ENCODE data around the gene CYP19A1. TPM values are rescaled to one million over a fixed set of nuclear protein-coding genes. Genes with fewer than 3 reads are reported as not detected.

The CYP19A1 gene
- total RNA-seq, 1 experiment from 2014 or later = not detected

GRCh38 chr15:51171634-51171932 lies 166.8 kb downstream of the CYP19A1 start:
- Histone ChIP-seq H3K4me2 (ENCODE audit: low read length) (no peak overlapping the region), H3K27me3 (ENCODE audit: insufficient read depth, low read length) (no peaks in the 10 kb centered on the region), H3K36me3 (ENCODE audit: control insufficient read depth in 1 of 2, insufficient read depth in 2 of 2, low read length in 2 of 2) (no peaks in the 10 kb centered on the region), H2AFZ (ENCODE audit: low read depth, low read length, poor library complexity, severe bottlenecking) (no peak overlapping the region), H3K4me1 (ENCODE audit: control insufficient read depth in 1 of 2, insufficient read depth in 2 of 2, low read length in 2 of 2) (no peaks in the 10 kb centered on the region), H4K20me1 (ENCODE audit: insufficient read depth) (no peaks in the 10 kb centered on the region), H3K9me2 (ENCODE audit: insufficient read depth) (no peaks in the 10 kb centered on the region), H3K4me3 (replicated peaks in 1 of 2; ENCODE audit: low read depth in 1 of 2, low read length in 2 of 2) (no peak overlapping the region), H3K27ac (ENCODE audit: low read depth, low read length) (no peak overlapping the region), H3K9me3 (ENCODE audit: control insufficient read depth in 1 of 2, insufficient read depth in 1 of 2, low read depth in 1 of 2, low read length in 2 of 2) (no peaks in the 10 kb centered on the region), H3K79me2 (ENCODE audit: insufficient read depth, low read length) (no peaks in the 10 kb centered on the region), H3K9ac (ENCODE audit: low read length) (no peak overlapping the region)
- intact Hi-C loops (cut with micrococcal nuclease) = no loop called here
- CTCF ChIA-PET = interaction anchor here (0.6 to 2.9 kb wide), 2 partner anchors 9 to 110 kb away, joined by 3 to 23 read pairs; no protein-coding TSS in a partner anchor
- TF ChIP-seq ZBTB33 (IDR thresholded peaks at IDR 0.05; ENCODE audit: extremely low read depth, insufficient replicate concordance, low read length) (no peak), CTCF (IDR thresholded peaks at IDR 0.05 in 2 of 3, conservative IDR thresholded peaks at IDR 0.05 in 1 of 3; ENCODE audit: borderline replicate concordance in 1 of 3, insufficient read depth in 1 of 3, low read depth in 2 of 3, low read length in 2 of 3) (no peak), POLR2AphosphoS5 (IDR thresholded peaks at IDR 0.05; ENCODE audit: low read depth, low read length) (no peak), ZNF274 (IDR thresholded peaks at IDR 0.05; ENCODE audit: low read depth, low read length) (no peak), EZH2 (IDR thresholded peaks at IDR 0.05) (no peak), POLR2A (IDR thresholded peaks at IDR 0.05; ENCODE audit: borderline replicate concordance, extremely low read depth, insufficient read depth, insufficient read length) (no peak), ATF3 (IDR thresholded peaks at IDR 0.05) (no peak), FOSL1 (IDR thresholded peaks at IDR 0.05; ENCODE audit: low read depth) (no peak), EZH2phosphoT487 (IDR thresholded peaks at IDR 0.05; ENCODE audit: borderline replicate concordance) (no peak), RAD21 (IDR thresholded peaks at IDR 0.05; ENCODE audit: low read depth) (no peak), SRF (IDR thresholded peaks at IDR 0.05; ENCODE audit: low read depth) (no peak), JUND (IDR thresholded peaks at IDR 0.05) (no peak), ELF1 (IDR thresholded peaks at IDR 0.05; ENCODE audit: borderline replicate concordance, low read depth) (no peak), REST (IDR thresholded peaks at IDR 0.05; ENCODE audit: low read depth) (no peak)
- DNase-seq (ENCODE audit: low read depth, low spot score) = no peak
- no peak for ATAC-seq
- RAD21 ChIA-PET (ENCODE audit: low non-redundant PET in 1 of 2, low total read pairs in 2 of 2, uncharacterized antibody in 2 of 2, unreplicated experiment in 2 of 2) = no interaction called here
- POLR2A ChIA-PET = no interaction called here
- BruUV-seq (replicated peaks) = no TSS peak
